Erythroblast (primary cell): ENCODE data around the gene RREB1.

Experiments used
- GATA1 ChIP-seq: IDR thresholded peaks from 2 replicates; pipeline ENCODE4 v1.6.1; 2011; ENCODE audit warnings: low read depth, mild to moderate bottlenecking, control low read depth, low read length, moderate library complexity
- POLR2A ChIP-seq: IDR thresholded peaks from 2 replicates; pipeline ENCODE4 v1.6.1; 2011; ENCODE audit warnings: mild to moderate bottlenecking, low read length

GRCh38 chr6:7276199-7276524 is 168.4 kb downstream of the RREB1 start:
- TF ChIP-seq POLR2A (no peak), GATA1 (no peak)
